IMR-90 (cell line): ENCODE results near the gene TCERG1L. TPM values are rescaled to one million over a fixed set of nuclear protein-coding genes. Genes with fewer than 3 reads are reported as not detected.

Experiments used
- ATAC-seq: fragments of 200-7000 bp; cut with Tn5 transposase; 2 replicates; pipeline ENCODE4 v1.9.1; 2020; ENCODE audit warnings: low read depth, mild to moderate bottlenecking, moderate library complexity
- BruUV-seq: library from RNA; stranded (reverse); fragments of 400-500 nt; replicated peaks from 2 replicates; lab custom pipeline; 2021; lab: Mats Ljungman, UMichigan
- CTCF ChIA-PET: fragments of 300-600 bp; formaldehyde crosslinking; extraction: SDS; loops from one replicate; lab custom pipeline; 2021; ENCODE audit warnings: antibody characterized with exemption; lab: Yijun Ruan, JAX
- POLR2A ChIA-PET: fragments of 300-600 bp; sonication (Branson Sonifier 250); formaldehyde crosslinking; loops from one replicate; lab custom pipeline; 2022; ENCODE audit warnings: antibody characterized with exemption; ENCODE audit not compliant: unreplicated experiment; lab: Charles Lee
- DNase-seq: peaks from one replicate; pipeline ENCODE4 v3.0.0; 2013
- H2AFZ ChIP-seq: replicated peaks from 2 replicates; pipeline ENCODE3; 2013; ENCODE audit warnings: low read length, mild to moderate bottlenecking; ENCODE audit not compliant: poor library complexity
- H2AK5ac ChIP-seq: 2 replicates; pipeline ENCODE4 v1.6.1; 2013; ENCODE audit warnings: low read depth, low read length, inconsistent platforms
- H2AK9ac ChIP-seq: replicated peaks from 2 replicates; pipeline ENCODE3; 2013; ENCODE audit warnings: mild to moderate bottlenecking, low read depth, low read length, moderate library complexity; ENCODE audit not compliant: poor library complexity
- H2BK120ac ChIP-seq: 2 replicates; pipeline ENCODE4 v1.6.1; 2013; ENCODE audit warnings: low read depth, low read length, inconsistent platforms
- H2BK15ac ChIP-seq: 3 replicates; pipeline ENCODE4 v1.6.1; 2013; ENCODE audit warnings: low read depth, low read length, inconsistent platforms
- H2BK20ac ChIP-seq: 2 replicates; pipeline ENCODE4 v1.6.1; 2013; ENCODE audit warnings: low read depth, mild to moderate bottlenecking, inconsistent platforms, low read length, moderate library complexity
- H2BK5ac ChIP-seq: 2 replicates; pipeline ENCODE4 v1.6.1; 2013; ENCODE audit warnings: mild to moderate bottlenecking, low read depth, low read length, inconsistent platforms; ENCODE audit not compliant: poor library complexity, severe bottlenecking
- H3K14ac ChIP-seq: replicated peaks from 2 replicates; pipeline ENCODE4 v1.6.1; 2013; ENCODE audit warnings: low read depth, low read length, inconsistent platforms
- H3K18ac ChIP-seq: 2 replicates; pipeline ENCODE4 v1.6.1; 2013; ENCODE audit warnings: low read depth, low read length, control low read depth
- H3K23ac ChIP-seq: 2 replicates; pipeline ENCODE4 v1.6.1; 2013; ENCODE audit warnings: low read depth, low read length, inconsistent platforms
- H3K27ac ChIP-seq: 2 replicates; pipeline ENCODE4 v1.5.1; 2013; ENCODE audit warnings: mild to moderate bottlenecking, control low read depth, low read length; ENCODE audit not compliant: insufficient read depth
- H3K27me3 ChIP-seq: 2 replicates; pipeline ENCODE4 v1.6.1; 2013; ENCODE audit warnings: low read length; ENCODE audit not compliant: control insufficient read depth, insufficient read depth
- H3K36me3 ChIP-seq: 2 replicates; pipeline ENCODE4 v1.6.1; 2013; ENCODE audit warnings: low read length, mixed read lengths; ENCODE audit not compliant: control insufficient read depth, insufficient read depth
- H3K4ac ChIP-seq: 2 replicates; pipeline ENCODE4 v1.6.1; 2013; ENCODE audit warnings: low read depth, low read length, inconsistent platforms
- H3K4me1 ChIP-seq: 2 replicates; pipeline ENCODE4 v1.6.1; 2013; ENCODE audit warnings: low read length, mixed read lengths; ENCODE audit not compliant: control insufficient read depth, insufficient read depth
- H3K4me2 ChIP-seq: 2 replicates; pipeline ENCODE4 v1.6.1; 2013; ENCODE audit warnings: low read depth, mild to moderate bottlenecking, control low read depth, low read length, moderate library complexity
- H3K4me3 ChIP-seq: 2 replicates; pipeline ENCODE4 v1.5.1; 2013; ENCODE audit warnings: low read depth, mild to moderate bottlenecking, control low read depth, low read length, moderate library complexity; ENCODE audit not compliant: insufficient read depth
- H3K56ac ChIP-seq: 2 replicates; pipeline ENCODE4 v1.6.1; 2013; ENCODE audit warnings: low read length, inconsistent platforms; ENCODE audit not compliant: insufficient read depth; ENCODE audit errors: extremely low read depth
- H3K79me1 ChIP-seq, 2 experiments: 2 replicates each; pipeline ENCODE4 v1.6.1; 2013; ENCODE audit warnings: low read length in 2 of 2, inconsistent platforms in 1 of 2, low read depth in 1 of 2
- H3K9ac ChIP-seq: 2 replicates; pipeline ENCODE4 v1.6.1; 2013; ENCODE audit warnings: low read depth, low read length, control low read depth
- H3K9me1 ChIP-seq: 2 replicates; pipeline ENCODE4 v1.6.1; 2013; ENCODE audit warnings: low read length, inconsistent platforms; ENCODE audit not compliant: insufficient read depth
- H3K9me3 ChIP-seq: 2 replicates; pipeline ENCODE4 v1.6.1; 2013; ENCODE audit warnings: low read length; ENCODE audit not compliant: control insufficient read depth, insufficient read depth
- H4K20me1 ChIP-seq: 2 replicates; pipeline ENCODE4 v1.6.1; 2013; ENCODE audit warnings: low read length, inconsistent platforms; ENCODE audit not compliant: insufficient read depth
- H4K5ac ChIP-seq: 2 replicates; pipeline ENCODE4 v1.6.1; 2013; ENCODE audit warnings: mild to moderate bottlenecking, low read depth, low read length, control low read depth
- H4K8ac ChIP-seq, 2 experiments: 2 replicates each; pipeline ENCODE4 v1.6.1; 2013; ENCODE audit warnings: low read depth in 2 of 2, low read length in 2 of 2, control low read depth in 1 of 2, inconsistent platforms in 1 of 2
- H4K91ac ChIP-seq: 2 replicates; pipeline ENCODE4 v1.6.1; 2013; ENCODE audit warnings: low read depth, low read length, inconsistent platforms; ENCODE audit not compliant: insufficient read depth
- CEBPB ChIP-seq: IDR thresholded peaks from 2 replicates; pipeline ENCODE4 v1.6.1; 2012; ENCODE audit warnings: low read depth, low read length, improper control_type of control experiment
- RCOR1 ChIP-seq: IDR thresholded peaks from 2 replicates; pipeline ENCODE4 v1.6.1; 2012; ENCODE audit warnings: mild to moderate bottlenecking, low read length, improper control_type of control experiment; ENCODE audit not compliant: insufficient replicate concordance
- RFX5 ChIP-seq: IDR thresholded peaks from 2 replicates; pipeline ENCODE4 v1.8.0; 2012; ENCODE audit warnings: low read depth, mild to moderate bottlenecking, low read length, moderate library complexity
- SMC3 ChIP-seq: fragments of 150-350 bp; IDR thresholded peaks from 2 replicates; pipeline ENCODE4 v1.6.1; 2016; ENCODE audit warnings: low read depth, mild to moderate bottlenecking, antibody characterized with exemption, low read length, moderate library complexity
- USF2 ChIP-seq: fragments of 150-350 bp; IDR thresholded peaks from 2 replicates; pipeline ENCODE4 v1.6.1; 2017; ENCODE audit warnings: mild to moderate bottlenecking, antibody characterized with exemption, low read length, low read depth
- WGBS, 2 experiments: methylation state at CpG; one replicate each; pipeline versions ENCODE4 v1.1.5 to v1.1.7; 2013; ENCODE audit warnings: missing lambda C conversion rate in 2 of 2; ENCODE audit not compliant: insufficient read length in 1 of 2; ENCODE audit errors: extremely low coverage in 2 of 2; 5-methylcytosine and 5-hydroxymethylcytosine counted together
- dilution Hi-C: fragments of 300-500 bp; cut with HindIII; formaldehyde crosslinking; loops from one replicate; pipeline ENCODE4 v1.14.3; 2018; ENCODE audit warnings: low sequenced_read_pairs; ENCODE audit not compliant: unreplicated experiment
- in situ Hi-C: fragments of 300-500 bp; cut with MboI; formaldehyde crosslinking; loops from 3 replicates; pipeline ENCODE4 v1.14.3; 2019; ENCODE audit warnings: low sequenced_read_pairs, inconsistent platforms, mixed read lengths
- intact Hi-C: fragments of 100-400 bp; cut with micrococcal nuclease; formaldehyde crosslinking; loops from 2 replicates; pipeline ENCODE4 v1.10.0; 2022
- polyA plus RNA-seq, 3 experiments: library from polyadenylated mRNA; depleted of rRNA; stranded (reverse); fragments of >200 nt; gene quantifications; 2 replicates each; pipeline ENCODE4 v1.2.3, GENCODE V29; 2012; ENCODE audit warnings: low replicate concordance in 1 of 3
- total RNA-seq: library from RNA; depleted of rRNA; stranded (reverse); fragments of >200 nt; gene quantifications from 2 replicates; pipeline ENCODE4 v1.2.3, GENCODE V29; 2012

The TCERG1L gene
- total and polyA plus RNA-seq, 2 of the 4 experiments (the other 2 are of a cell fraction), result not detected

- Histone ChIP-seq H3K9me1 (no peaks in the 10 kb centered on the region), H4K91ac (no peak overlapping the region), H2BK120ac (no peak overlapping the region), H3K23ac (no peak overlapping the region), H2BK20ac (no peak overlapping the region), H3K4me1 (no peaks in the 10 kb centered on the region), H3K9ac (no peak overlapping the region), H3K79me1 (no peaks in the 10 kb centered on the region), H3K4me2 (no peak overlapping the region), H4K20me1 (no peaks in the 10 kb centered on the region), H3K14ac (no peak overlapping the region), H3K27me3 (no peaks in the 10 kb centered on the region), H3K18ac (no peak overlapping the region), H4K5ac (no peak overlapping the region), H2AK9ac (no peak overlapping the region), H4K8ac (no peak overlapping the region), H3K36me3 (no peaks in the 10 kb centered on the region), H3K9me3 (peaks cover 31% of the 10 kb centered on the region), H3K4ac (no peak overlapping the region), H3K4me3 (no peak overlapping the region), H2AK5ac (no peak overlapping the region), H2AFZ (no peak overlapping the region), H2BK5ac (no peak overlapping the region), H3K27ac (no peak overlapping the region), H3K56ac (no peak overlapping the region), H2BK15ac (no peak overlapping the region)
- dilution Hi-C loops, result no loop called here
- POLR2A ChIA-PET, result no interaction called here
- DNase-seq (no peak), ATAC-seq (no peak)
- TF ChIP-seq USF2, result no peak
- TF ChIP-seq RCOR1, result no peak
- no peak for TF ChIP-seq SMC3
- TF ChIP-seq CEBPB, result no peak
- no peak for TF ChIP-seq RFX5
- WGBS, 2 experiments, result no CpG with 5 or more reads among the region's 14 CpGs
- intact Hi-C loops, result no loop called here
- in situ Hi-C loops, result no loop called here
- CTCF ChIA-PET, result no interaction called here
- no TSS peak for BruUV-seq
Measured at GRCh38 chr10:131044379-131045111, 267.0 kb downstream of the TCERG1L start.
